VCaP (cell line): Measurements from ENCODE around the gene ASH1L.
"Not testable (repeated sequence)": the region's sequence is repeated elsewhere in the genome, so short reads cannot be mapped to it uniquely, and the experiment has no call there.

ENCODE experiments used
- H3K27ac ChIP-seq: fragments of 450-650 bp; 2 replicates; pipeline ENCODE4 v1.5.1; 2017
- TF ChIP-seq, protein P1 (sequence below): fragments of 450-650 bp; conservative IDR thresholded peaks from 2 replicates; pipeline ENCODE4 v1.5.1; 2017; ENCODE audit warnings: mild to moderate bottlenecking, moderate library complexity

The ASH1L gene

DNA sequence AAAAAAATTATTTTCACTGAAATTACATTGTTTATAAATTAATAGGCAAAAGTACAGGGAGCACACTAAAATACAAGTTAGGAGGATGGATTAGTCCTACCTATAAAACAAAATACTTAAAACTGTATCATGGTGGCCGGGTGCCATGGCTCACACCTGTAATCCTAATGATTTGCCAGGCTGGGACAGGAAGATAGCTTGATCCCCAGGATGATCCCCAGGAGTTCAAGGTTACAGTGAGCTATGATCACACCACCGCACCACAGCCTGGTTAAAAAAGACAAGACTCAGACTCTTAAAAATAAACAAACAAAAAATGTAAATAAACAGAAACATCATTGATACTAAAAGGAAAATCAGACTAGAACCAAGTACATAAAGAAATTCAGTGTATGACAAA is 53.5 kb downstream of the ASH1L start:
- no peak overlapping the region for H3K27ac ChIP-seq
- TF ChIP-seq, protein P1, sequence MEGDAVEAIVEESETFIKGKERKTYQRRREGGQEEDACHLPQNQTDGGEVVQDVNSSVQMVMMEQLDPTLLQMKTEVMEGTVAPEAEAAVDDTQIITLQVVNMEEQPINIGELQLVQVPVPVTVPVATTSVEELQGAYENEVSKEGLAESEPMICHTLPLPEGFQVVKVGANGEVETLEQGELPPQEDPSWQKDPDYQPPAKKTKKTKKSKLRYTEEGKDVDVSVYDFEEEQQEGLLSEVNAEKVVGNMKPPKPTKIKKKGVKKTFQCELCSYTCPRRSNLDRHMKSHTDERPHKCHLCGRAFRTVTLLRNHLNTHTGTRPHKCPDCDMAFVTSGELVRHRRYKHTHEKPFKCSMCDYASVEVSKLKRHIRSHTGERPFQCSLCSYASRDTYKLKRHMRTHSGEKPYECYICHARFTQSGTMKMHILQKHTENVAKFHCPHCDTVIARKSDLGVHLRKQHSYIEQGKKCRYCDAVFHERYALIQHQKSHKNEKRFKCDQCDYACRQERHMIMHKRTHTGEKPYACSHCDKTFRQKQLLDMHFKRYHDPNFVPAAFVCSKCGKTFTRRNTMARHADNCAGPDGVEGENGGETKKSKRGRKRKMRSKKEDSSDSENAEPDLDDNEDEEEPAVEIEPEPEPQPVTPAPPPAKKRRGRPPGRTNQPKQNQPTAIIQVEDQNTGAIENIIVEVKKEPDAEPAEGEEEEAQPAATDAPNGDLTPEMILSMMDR = no peak

DNA sequence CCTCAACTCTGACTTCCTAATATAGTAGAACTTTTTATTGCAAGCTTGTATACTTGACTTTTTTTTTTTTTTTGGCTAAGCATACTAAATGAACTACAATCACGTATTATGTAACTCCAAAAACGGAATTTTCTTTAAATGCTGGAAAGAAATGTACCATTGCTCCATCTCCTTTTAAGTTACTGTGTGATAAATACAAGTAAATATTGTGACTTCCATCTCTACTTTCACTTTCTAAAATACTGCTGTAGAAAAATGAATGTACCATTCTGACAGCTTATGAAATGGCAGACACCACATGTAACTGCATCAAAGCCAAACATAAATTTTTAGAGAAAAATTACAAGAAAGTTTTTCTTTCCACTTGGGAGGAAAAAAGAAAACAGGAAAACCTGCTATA is 54.7 kb downstream of the ASH1L start:
- H3K27ac ChIP-seq = no peak overlapping the region
- TF ChIP-seq, protein P1 = no peak

DNA sequence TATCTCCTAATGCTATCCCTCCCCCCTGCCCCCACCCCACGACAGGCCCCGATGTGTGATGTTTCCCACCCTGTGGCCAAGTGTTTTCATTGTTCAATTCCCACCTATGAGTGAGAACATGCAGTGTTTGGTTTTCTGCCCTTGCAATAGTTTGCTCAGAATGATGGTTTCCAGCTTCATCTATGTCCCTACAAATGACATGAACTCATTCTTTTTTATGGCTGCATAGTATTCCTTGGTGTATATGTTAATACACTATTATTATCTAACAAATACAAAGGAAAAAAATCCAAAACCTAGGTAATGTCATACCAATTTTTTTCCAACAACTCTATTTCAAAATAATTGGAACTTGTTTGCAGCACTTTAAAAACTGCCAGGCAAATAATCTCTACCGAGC is 56.6 kb downstream of the ASH1L start:
- H3K27ac ChIP-seq = not testable (repeated sequence)

DNA sequence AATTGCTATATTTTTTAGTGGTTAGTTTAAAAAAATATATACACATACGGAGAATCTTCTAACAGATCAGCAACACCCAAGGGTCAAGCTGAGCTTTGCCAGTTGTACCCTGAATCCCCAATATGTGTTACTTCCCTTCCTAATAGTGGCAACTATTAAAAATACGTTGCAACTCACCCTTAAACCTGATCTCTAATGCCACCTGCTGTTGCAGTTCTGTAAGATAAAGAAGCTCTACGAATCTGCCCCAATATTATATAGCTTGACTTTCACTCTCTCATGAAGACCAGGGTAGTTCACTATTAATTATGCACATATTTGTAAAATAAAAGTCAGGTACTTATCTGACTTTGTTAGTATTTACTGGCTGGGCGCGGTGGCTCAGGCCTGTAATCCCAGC is 58.4 kb downstream of the ASH1L start:
- peak overlapping the region; percentile 38; the same call in 1 of the 2 replicates for H3K27ac ChIP-seq
- TF ChIP-seq, protein P1 = peak; percentile 70

DNA sequence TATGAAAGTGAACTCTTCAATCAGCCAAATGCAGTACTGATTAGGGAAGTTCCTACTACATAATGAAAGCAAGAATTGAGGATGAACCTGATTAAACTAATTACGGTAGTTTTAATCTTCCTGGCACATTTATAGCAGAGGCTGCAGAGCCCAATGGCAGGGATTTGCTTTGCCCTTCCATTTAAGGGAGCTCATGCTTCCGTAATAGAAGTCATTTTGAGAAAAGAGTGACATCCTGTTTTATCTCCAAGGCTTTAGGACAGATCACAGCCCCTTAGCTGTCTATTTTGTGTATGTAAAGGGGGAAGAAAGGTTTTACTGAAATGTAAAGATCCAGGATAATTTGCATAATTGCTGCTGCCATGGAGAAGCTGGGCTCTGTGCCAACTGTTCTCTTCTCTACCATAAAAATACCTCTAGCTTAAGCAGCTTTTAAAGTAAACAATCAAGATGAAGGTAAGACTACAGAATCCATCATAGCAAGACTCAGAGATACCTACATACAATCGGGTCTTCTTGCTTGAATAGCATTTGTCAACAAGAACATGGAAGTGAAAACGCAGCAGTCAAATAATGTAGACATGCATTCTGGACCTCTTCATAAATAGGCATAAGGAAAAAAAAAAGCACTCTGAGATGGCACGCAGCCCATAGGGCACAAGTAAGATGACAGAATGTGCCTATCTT is 62.5 kb downstream of the ASH1L start:
- peak overlapping the region; percentile 74 for H3K27ac ChIP-seq
- TF ChIP-seq, protein P1 = no peak

DNA sequence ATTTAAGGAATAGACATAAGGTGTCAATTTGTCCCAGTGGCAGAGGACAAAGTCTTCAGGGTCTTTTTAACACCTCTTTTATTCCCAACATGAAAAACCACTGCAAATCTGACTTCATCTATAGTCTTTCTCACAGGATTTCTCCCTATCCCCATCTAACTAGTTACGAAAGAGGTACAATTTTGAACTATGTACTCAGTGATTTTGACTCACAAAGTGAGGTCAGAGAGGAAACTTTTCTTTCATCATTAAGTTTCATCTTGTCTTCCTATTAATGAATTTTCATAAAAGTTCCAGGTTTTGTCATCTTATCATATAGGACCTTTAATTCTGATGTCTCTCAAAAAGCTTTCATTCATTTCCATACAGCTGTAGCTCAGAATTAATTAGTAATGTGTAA is 63.3 kb downstream of the ASH1L start:
- TF ChIP-seq, protein P1 = no peak
- H3K27ac ChIP-seq = peak overlapping the region; percentile 74

DNA sequence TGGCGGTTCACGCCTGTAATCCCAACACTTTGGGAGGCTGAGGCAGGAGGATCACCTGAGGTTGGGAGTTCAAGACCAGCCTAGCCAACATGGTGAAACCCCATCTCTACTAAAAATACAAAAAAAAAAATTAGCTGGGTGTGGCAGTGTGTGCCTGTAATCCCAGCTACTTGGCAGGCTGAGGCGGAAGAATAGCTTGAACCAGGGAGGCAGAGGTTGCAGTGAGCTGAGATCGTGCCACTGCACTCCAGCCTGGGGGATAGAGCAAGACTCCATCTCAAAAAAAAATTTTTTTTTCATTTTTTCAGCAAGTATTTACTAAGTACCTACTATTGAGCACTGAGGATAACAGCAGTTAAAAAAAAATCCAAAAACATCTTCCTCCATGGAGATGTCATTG is 69.0 kb downstream of the ASH1L start:
- H3K27ac ChIP-seq = peak overlapping the region; percentile 42; the same call in 1 of the 2 replicates

DNA sequence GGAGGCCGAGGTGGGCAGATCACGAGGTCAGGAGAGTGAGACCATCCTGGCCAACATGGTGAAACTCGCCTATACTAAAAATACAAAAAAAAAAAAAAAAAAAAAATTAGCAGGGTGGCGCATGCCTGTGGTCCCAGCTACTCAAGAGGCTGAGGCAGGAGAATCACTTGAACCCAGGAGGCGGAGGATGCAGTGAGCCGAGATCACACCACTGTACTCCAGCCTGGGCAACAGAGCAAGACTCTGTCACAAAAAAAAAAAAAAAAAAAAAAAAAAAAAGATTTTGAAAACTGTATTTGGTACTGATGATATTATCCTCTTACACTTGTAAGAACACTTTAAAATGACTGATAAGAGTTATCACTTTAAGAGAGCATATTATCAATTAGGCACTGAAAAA is 74.2 kb downstream of the ASH1L start:
- not testable (repeated sequence) for H3K27ac ChIP-seq

DNA sequence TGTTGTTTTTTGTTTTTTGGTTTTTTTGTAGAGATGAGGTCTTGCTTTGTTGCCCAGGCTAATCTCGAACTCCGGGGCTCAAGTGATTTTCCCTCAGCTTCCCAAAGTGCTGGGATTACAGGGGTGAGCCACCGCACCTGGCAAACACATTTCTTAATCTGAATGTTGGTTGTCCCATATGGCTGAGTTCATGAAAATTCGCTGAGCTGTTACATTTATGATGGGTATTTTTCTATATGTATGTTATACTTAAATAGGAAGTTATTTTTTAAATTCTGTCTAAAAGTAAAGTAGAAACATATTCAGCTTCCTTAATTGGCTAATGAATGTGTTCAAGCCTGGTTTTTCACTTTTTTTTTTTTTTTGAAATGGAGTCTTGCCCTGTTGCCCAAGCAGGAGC is 75.1 kb downstream of the ASH1L start:
- no peak overlapping the region for H3K27ac ChIP-seq

DNA sequence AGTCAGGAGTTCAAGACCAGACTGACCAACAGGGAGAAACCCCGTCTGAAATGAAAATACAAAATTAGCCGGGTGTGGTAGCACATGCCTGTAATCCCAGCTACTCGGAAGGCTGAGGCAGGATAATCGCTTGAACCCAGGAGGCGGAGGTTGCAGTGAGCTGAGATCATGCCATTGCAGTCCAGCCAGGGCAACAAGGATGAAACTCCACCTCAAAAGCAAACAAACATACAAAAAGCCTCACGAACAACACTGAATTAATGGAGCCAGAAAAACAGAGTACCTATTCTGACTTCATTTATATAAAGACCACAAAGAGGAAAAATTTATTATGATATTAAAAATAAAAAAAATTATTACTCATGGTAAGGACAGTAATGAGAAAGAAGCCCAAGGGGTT is 75.7 kb downstream of the ASH1L start:
- H3K27ac ChIP-seq = not testable (repeated sequence)

More for the DNA sequence above, 75.1 kb downstream of the ASH1L start:
- TF ChIP-seq, protein P1 = no peak
